SK-N-SH treated with all-trans-retinoic acid at 6 μM for 48 hours (cell line): ENCODE data around the gene ADGRL2.

Experiments
- ATAC-seq: fragments of 200-7000 bp; cut with Tn5 transposase; 3 replicates; pipeline ENCODE4 v1.9.1; 2020; ENCODE audit warnings: mild to moderate bottlenecking, moderate library complexity
- ARNTL ChIP-seq: fragments of 450-650 bp; formaldehyde crosslinking; IDR thresholded peaks from 2 replicates; pipeline ENCODE4 v1.5.0; 2020; ENCODE audit warnings: low read depth, mild to moderate bottlenecking, moderate library complexity, borderline replicate concordance
- BACH2 ChIP-seq: fragments of 250-450 bp; sonication (Bioruptor Pico); IDR thresholded peaks from 2 replicates; pipeline ENCODE4 v1.9.0; 2021; ENCODE audit warnings: mild to moderate bottlenecking, borderline replicate concordance
- CSDC2 ChIP-seq: fragments of 250-450 bp; sonication (Bioruptor Pico); IDR thresholded peaks from 2 replicates; pipeline ENCODE4 v1.5.0; 2020; ENCODE audit warnings: mild to moderate bottlenecking, moderate library complexity
- ESRRG ChIP-seq: fragments of 250-450 bp; sonication (Bioruptor Pico); IDR thresholded peaks from 2 replicates; pipeline ENCODE4 v1.6.1; 2021; ENCODE audit warnings: mild to moderate bottlenecking
- GLIS3 ChIP-seq: fragments of 250-450 bp; sonication (Bioruptor Pico); IDR thresholded peaks from 2 replicates; pipeline ENCODE4 v1.5.0; 2020; ENCODE audit warnings: mild to moderate bottlenecking, moderate library complexity
- ISL1 ChIP-seq: fragments of 250-450 bp; sonication (Bioruptor Pico); IDR thresholded peaks from 2 replicates; pipeline ENCODE4 v2.1.2; 2022; ENCODE audit warnings: mild to moderate bottlenecking, moderate library complexity
- OSR1 ChIP-seq: fragments of 250-450 bp; sonication (Bioruptor Pico); IDR thresholded peaks from 2 replicates; pipeline ENCODE4 v1.8.0; 2022; ENCODE audit warnings: moderate library complexity, mild to moderate bottlenecking, inconsistent platforms
- PATZ1 ChIP-seq: fragments of 250-450 bp; sonication (Bioruptor Pico); IDR thresholded peaks from 2 replicates; pipeline ENCODE4 v1.8.0; 2020; ENCODE audit warnings: mild to moderate bottlenecking, moderate library complexity, borderline replicate concordance
- POU6F1 ChIP-seq: fragments of 250-450 bp; sonication (Bioruptor Pico); IDR thresholded peaks from 2 replicates; pipeline ENCODE4 v1.8.0; 2021; ENCODE audit warnings: low read depth, mild to moderate bottlenecking, moderate library complexity, borderline replicate concordance
- PPARA ChIP-seq: fragments of 250-450 bp; sonication (Bioruptor Pico); IDR thresholded peaks from 2 replicates; pipeline ENCODE4 v1.5.0; 2020; ENCODE audit warnings: mild to moderate bottlenecking, borderline replicate concordance
- RARB ChIP-seq: fragments of 250-450 bp; sonication (Bioruptor Pico); IDR thresholded peaks from 2 replicates; pipeline ENCODE4 v1.8.0; 2021; ENCODE audit warnings: mild to moderate bottlenecking, moderate library complexity
- SNAI2 ChIP-seq: fragments of 250-450 bp; sonication (Bioruptor Pico); IDR thresholded peaks from 2 replicates; pipeline ENCODE4 v1.5.0; 2020; ENCODE audit warnings: mild to moderate bottlenecking, moderate library complexity
- TCF4 ChIP-seq: fragments of 250-450 bp; sonication (Bioruptor Pico); IDR thresholded peaks from 2 replicates; pipeline ENCODE4 v1.8.0; 2021; ENCODE audit warnings: mild to moderate bottlenecking, moderate library complexity, borderline replicate concordance
- TOX ChIP-seq: fragments of 250-450 bp; sonication (Bioruptor Pico); IDR thresholded peaks from 2 replicates; pipeline ENCODE4 v1.8.0; 2021; ENCODE audit warnings: mild to moderate bottlenecking, moderate library complexity, borderline replicate concordance
- TSHZ2 ChIP-seq: fragments of 250-450 bp; sonication (Bioruptor Pico); IDR thresholded peaks from 2 replicates; pipeline ENCODE4 v1.5.0; 2020; ENCODE audit warnings: mild to moderate bottlenecking, moderate library complexity
- ZC3H10 ChIP-seq: fragments of 250-450 bp; sonication (Bioruptor Pico); IDR thresholded peaks from 2 replicates; pipeline ENCODE4 v1.5.1; 2021; ENCODE audit warnings: mild to moderate bottlenecking, moderate library complexity
- ZFP3 ChIP-seq: fragments of 250-450 bp; sonication (Bioruptor Pico); IDR thresholded peaks from 2 replicates; pipeline ENCODE4 v1.5.0; 2020; ENCODE audit warnings: mild to moderate bottlenecking, moderate library complexity
- ZFP30 ChIP-seq: fragments of 450-650 bp; formaldehyde crosslinking; IDR thresholded peaks from 2 replicates; pipeline ENCODE4 v1.5.0; 2022; ENCODE audit warnings: mild to moderate bottlenecking, moderate library complexity
- ZNF565 ChIP-seq: fragments of 450-650 bp; formaldehyde crosslinking; conservative IDR thresholded peaks from 2 replicates; pipeline ENCODE4 v1.5.0; 2020; ENCODE audit warnings: low read depth, mild to moderate bottlenecking, moderate library complexity
- ZNF70 ChIP-seq: fragments of 450-650 bp; formaldehyde crosslinking; IDR thresholded peaks from 2 replicates; pipeline ENCODE4 v1.5.0; 2020; ENCODE audit warnings: mild to moderate bottlenecking, moderate library complexity
- ZNF8 ChIP-seq: fragments of 450-650 bp; formaldehyde crosslinking; IDR thresholded peaks from 2 replicates; pipeline ENCODE4 v1.5.0; 2020; ENCODE audit warnings: mild to moderate bottlenecking, moderate library complexity
- TF ChIP-seq, protein P1 (sequence below): fragments of 250-450 bp; sonication (Bioruptor Pico); IDR thresholded peaks from 2 replicates; pipeline ENCODE4 v1.5.1; 2020; ENCODE audit warnings: low read depth, mild to moderate bottlenecking, moderate library complexity
- TF ChIP-seq, protein P2 (sequence below): fragments of 250-450 bp; sonication (Bioruptor Pico); IDR thresholded peaks from 2 replicates; pipeline ENCODE4 v1.5.1; 2021; ENCODE audit warnings: mild to moderate bottlenecking, moderate library complexity

The ADGRL2 gene

GRCh38 chr1:81820765-81821164, 20.0 kb downstream of the ADGRL2 start:
- TF ChIP-seq GLIS3 (CRISPR knock-in tag) (no peak), ISL1 (CRISPR knock-in tag) (no peak), TSHZ2 (CRISPR knock-in tag) (no peak), TOX (CRISPR knock-in tag) (no peak), ZNF8 (CRISPR knock-in tag) (no peak), PPARA (CRISPR knock-in tag) (no peak), OSR1 (CRISPR knock-in tag) (no peak), ZFP30 (no peak), PATZ1 (CRISPR knock-in tag) (no peak), ZNF70 (no peak), BACH2 (no peak), ZNF565 (CRISPR knock-in tag) (no peak)
- TF ChIP-seq, protein P1, sequence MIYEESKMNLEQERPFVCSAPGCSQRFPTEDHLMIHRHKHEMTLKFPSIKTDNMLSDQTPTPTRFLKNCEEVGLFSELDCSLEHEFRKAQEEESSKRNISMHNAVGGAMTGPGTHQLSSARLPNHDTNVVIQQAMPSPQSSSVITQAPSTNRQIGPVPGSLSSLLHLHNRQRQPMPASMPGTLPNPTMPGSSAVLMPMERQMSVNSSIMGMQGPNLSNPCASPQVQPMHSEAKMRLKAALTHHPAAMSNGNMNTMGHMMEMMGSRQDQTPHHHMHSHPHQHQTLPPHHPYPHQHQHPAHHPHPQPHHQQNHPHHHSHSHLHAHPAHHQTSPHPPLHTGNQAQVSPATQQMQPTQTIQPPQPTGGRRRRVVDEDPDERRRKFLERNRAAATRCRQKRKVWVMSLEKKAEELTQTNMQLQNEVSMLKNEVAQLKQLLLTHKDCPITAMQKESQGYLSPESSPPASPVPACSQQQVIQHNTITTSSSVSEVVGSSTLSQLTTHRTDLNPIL (CRISPR knock-in tag), result no peak
- no peak for ATAC-seq

DNA sequence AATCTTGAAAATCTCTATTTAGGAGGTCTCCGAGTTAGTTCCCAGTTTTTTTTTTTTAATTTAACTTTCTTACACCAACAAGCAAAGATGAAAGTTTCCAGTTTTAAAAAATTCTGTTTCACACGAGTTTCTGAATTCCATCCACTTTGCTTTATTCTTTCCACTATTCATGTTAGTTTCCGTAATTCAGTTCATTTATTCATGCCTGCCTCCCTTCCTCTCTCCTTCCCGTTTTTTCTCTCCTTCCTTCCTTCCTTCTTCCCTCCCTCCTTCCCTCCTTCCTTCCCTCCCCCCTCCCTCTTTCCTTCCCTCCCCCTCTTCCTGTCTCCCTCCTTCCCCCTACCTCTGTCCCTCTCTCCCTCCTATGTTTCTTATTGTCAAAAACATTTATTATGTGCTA, 22.3 kb downstream of the ADGRL2 start:
- no peak for ATAC-seq
- no peak for TF ChIP-seq ZFP3 (CRISPR knock-in tag)
- no peak for TF ChIP-seq ISL1 (CRISPR knock-in tag)
- no peak for TF ChIP-seq RARB
- no peak for TF ChIP-seq ZFP30
- no peak for TF ChIP-seq TOX (CRISPR knock-in tag)
- no peak for TF ChIP-seq ZNF8 (CRISPR knock-in tag)
- TF ChIP-seq, protein P2, sequence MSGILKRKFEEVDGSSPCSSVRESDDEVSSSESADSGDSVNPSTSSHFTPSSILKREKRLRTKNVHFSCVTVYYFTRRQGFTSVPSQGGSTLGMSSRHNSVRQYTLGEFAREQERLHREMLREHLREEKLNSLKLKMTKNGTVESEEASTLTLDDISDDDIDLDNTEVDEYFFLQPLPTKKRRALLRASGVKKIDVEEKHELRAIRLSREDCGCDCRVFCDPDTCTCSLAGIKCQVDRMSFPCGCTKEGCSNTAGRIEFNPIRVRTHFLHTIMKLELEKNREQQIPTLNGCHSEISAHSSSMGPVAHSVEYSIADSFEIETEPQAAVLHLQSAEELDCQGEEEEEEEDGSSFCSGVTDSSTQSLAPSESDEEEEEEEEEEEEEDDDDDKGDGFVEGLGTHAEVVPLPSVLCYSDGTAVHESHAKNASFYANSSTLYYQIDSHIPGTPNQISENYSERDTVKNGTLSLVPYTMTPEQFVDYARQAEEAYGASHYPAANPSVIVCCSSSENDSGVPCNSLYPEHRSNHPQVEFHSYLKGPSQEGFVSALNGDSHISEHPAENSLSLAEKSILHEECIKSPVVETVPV (CRISPR knock-in tag), result no peak
- TF ChIP-seq ZC3H10 (CRISPR knock-in tag), result no peak
- TF ChIP-seq POU6F1, result no peak
- TF ChIP-seq, protein P1 (CRISPR knock-in tag), result no peak
- no peak for TF ChIP-seq CSDC2 (CRISPR knock-in tag)
- no peak for TF ChIP-seq SNAI2 (CRISPR knock-in tag)
- no peak for TF ChIP-seq TCF4 (CRISPR knock-in tag)
- TF ChIP-seq ARNTL, result no peak
- no peak for TF ChIP-seq OSR1 (CRISPR knock-in tag)
- TF ChIP-seq TSHZ2 (CRISPR knock-in tag), result no peak
- no peak for TF ChIP-seq ESRRG
- TF ChIP-seq PPARA (CRISPR knock-in tag), result no peak
- TF ChIP-seq PATZ1 (CRISPR knock-in tag), result no peak
- TF ChIP-seq GLIS3 (CRISPR knock-in tag), result no peak
